Tibial nerve (tissue), 4 donors: ENCODE results near the gene SLC25A22. TPM values are rescaled to one million over a fixed set of nuclear protein-coding genes. Genes with fewer than 3 reads are reported as not detected.
A peak's percentile ranks its signal among the peaks of the same experiment; 100 is the strongest.

Experiments
- DNase-seq, 2 donors: peaks; one replicate each; pipeline ENCODE4 v3.0.0-alpha.2; 2019; ENCODE audit warnings: low spot score in 2 of 2
- H3K27ac ChIP-seq, 4 donors: fragments of 200-600 bp; sonication (generic) in 3 of 4; one replicate each; pipeline ENCODE4 v1.5.1; 2017 to 2019; ENCODE audit warnings: mild to moderate bottlenecking in 1 of 4
- H3K27me3 ChIP-seq, 2 donors: fragments of 200-600 bp; sonication (generic) in 1 of 2; one replicate each; pipeline versions ENCODE4 v1.5.1 to v1.6.0; 2017 to 2019
- H3K36me3 ChIP-seq, 3 donors: fragments of 200-600 bp; sonication (generic); one replicate each; pipeline ENCODE4 v1.5.1; 2018 to 2019
- H3K4me1 ChIP-seq, 4 donors: fragments of 200-600 bp; sonication (generic) in 3 of 4; one replicate each; pipeline ENCODE4 v1.5.1; 2017 to 2019
- H3K4me3 ChIP-seq, 4 donors: fragments of 200-600 bp; sonication (generic) in 3 of 4; one replicate each; pipeline ENCODE4 v1.5.1; 2017 to 2019; ENCODE audit warnings: mild to moderate bottlenecking in 1 of 4, moderate library complexity in 1 of 4
- H3K9me3 ChIP-seq, 4 donors: fragments of 200-600 bp; sonication (generic) in 3 of 4; one replicate each; pipeline ENCODE4 v1.5.1; 2017 to 2019
- EP300 ChIP-seq, 2 donors: sonication (generic); formaldehyde crosslinking; IDR thresholded peaks; one replicate each; pipeline ENCODE4 v1.6.1; 2017; ENCODE audit warnings: antibody characterized with exemption in 2 of 2, mild to moderate bottlenecking in 1 of 2
- POLR2A ChIP-seq, 2 donors: fragments of 450-650 bp; IDR thresholded peaks; one replicate each; pipeline ENCODE4 v1.6.1; 2017; ENCODE audit warnings: antibody characterized with exemption in 2 of 2, mild to moderate bottlenecking in 2 of 2, moderate library complexity in 2 of 2
- WGBS, 2 donors: methylation state at CpG; one replicate each; pipeline ENCODE4 v1.1.5; 2018; 5-methylcytosine and 5-hydroxymethylcytosine counted together
- total RNA-seq, 4 donors: library from RNA; depleted of rRNA; stranded (reverse); fragments of >200 nt; gene quantifications; one replicate each; pipeline ENCODE4 v1.1.0, GENCODE V29; 2016
- TF ChIP-seq, protein P1 (sequence below), 5 experiments: fragments of 200-600 bp in 3 of 5; fragments of 450-650 bp in 2 of 5; sonication (generic) in 3 of 5; IDR thresholded peaks; one replicate each; pipeline ENCODE4 v1.5.1; 2016 to 2019; ENCODE audit warnings: antibody characterized with exemption in 5 of 5, mild to moderate bottlenecking in 3 of 5, moderate library complexity in 2 of 5

SLC25A22 gene
- total RNA-seq, 4 donors from 2014 or later: 8.0 to 17.5 (median 10.0) TPM

DNA sequence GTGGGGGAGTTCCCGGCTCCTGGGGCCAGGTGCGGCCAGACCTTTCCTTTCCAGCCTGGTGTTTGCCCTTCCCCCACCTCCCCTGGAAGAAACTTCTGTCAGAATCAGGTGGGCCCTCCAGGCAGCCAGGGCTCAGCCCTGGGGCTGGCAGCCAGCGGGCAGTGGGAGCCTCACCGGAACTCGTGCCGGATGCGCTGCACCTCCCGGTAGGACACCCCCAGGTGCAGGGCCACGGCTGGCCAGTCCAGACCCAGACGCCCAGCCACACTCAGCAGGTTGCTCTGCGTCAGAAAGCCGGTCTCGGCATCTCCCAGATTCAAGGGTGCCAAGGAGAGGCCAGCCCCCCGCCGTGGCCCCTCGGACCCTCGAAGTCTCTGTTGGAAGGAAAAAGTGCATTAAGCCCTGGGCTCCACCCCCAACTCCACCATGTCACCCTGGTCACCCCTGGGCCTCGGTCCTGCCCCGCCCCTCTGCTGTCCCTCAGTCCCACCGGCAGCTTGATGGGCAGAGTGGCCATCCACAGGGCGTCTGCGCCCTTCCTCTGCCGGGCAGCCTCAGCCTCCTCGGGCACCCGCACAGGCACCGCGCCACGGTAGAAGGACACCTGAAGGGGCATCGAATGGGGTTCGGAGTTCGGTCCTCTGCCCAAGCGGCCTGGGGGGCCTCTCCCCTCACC, 1.7 kb upstream of the SLC25A22 start:
- TF ChIP-seq, protein P1, sequence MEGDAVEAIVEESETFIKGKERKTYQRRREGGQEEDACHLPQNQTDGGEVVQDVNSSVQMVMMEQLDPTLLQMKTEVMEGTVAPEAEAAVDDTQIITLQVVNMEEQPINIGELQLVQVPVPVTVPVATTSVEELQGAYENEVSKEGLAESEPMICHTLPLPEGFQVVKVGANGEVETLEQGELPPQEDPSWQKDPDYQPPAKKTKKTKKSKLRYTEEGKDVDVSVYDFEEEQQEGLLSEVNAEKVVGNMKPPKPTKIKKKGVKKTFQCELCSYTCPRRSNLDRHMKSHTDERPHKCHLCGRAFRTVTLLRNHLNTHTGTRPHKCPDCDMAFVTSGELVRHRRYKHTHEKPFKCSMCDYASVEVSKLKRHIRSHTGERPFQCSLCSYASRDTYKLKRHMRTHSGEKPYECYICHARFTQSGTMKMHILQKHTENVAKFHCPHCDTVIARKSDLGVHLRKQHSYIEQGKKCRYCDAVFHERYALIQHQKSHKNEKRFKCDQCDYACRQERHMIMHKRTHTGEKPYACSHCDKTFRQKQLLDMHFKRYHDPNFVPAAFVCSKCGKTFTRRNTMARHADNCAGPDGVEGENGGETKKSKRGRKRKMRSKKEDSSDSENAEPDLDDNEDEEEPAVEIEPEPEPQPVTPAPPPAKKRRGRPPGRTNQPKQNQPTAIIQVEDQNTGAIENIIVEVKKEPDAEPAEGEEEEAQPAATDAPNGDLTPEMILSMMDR (IDR thresholded peaks at IDR 0.05): no peak
- no peak for TF ChIP-seq EP300 (IDR thresholded peaks at IDR 0.05)
- peaks cover 0 to 44% (median 30%) of the 10 kb centered on the region in 4 donors for H3K4me1 ChIP-seq
- WGBS, 2 donors: 92 to 93% methylated on average over 22 to 32 of the region's 32 CpGs
- DNase-seq: no peak
- H3K27ac ChIP-seq: no peak overlapping the region
- H3K27me3 ChIP-seq: no peaks in the 10 kb centered on the region
- no peak overlapping the region for H3K4me3 ChIP-seq
- no peaks in the 10 kb centered on the region for H3K9me3 ChIP-seq
- peaks cover 0 to 46% (median 0%) of the 10 kb centered on the region in 3 donors for H3K36me3 ChIP-seq

DNA sequence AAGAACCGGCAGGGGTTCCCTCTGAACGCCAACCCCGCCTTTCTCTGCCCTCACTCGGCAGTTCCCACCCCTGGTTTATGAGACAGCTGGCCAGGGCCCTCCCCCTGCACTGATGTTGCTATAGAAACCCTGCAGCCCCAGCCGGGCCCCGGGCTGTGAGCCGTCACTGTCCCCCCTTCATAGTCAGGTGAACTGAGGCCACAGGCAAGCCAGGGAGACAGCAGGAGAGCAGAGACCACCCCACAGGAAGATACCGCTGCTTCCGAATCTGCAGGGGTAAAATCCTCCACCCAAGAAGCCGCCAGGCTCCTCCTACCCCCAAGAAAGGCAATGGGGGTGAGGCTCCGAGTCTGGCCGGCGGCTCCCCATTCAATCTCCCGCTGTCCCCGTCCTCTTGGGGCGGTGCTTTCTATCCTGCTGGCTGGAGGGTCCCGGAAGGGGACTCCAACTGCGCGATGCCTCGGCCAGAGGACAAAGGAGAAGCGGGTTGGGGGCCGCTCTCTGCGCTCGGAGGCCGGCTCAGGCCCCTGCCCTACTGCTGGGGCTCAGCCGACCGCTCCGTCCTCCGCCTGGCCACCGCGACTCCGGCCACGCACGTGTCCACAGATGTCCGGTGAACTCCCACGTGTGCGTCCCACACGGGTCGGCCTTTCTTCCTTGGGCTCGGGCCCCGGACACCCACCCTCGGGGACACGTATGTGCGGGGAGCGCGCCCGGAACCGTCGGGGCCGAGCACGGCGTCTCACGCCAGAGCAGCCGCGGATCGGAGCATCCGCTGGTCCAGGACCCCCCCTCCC, 587 bp downstream of the SLC25A22 start:
- H3K9me3 ChIP-seq: no peaks in the 10 kb centered on the region
- H3K27ac ChIP-seq: peak overlapping the region; percentile 52 to 91 (median 84)
- no peaks in the 10 kb centered on the region for H3K27me3 ChIP-seq
- DNase-seq: peak; percentile 48 to 66
- WGBS, 2 donors: 0% methylated on average over 11 to 21 of the region's 57 CpGs
- H3K4me3 ChIP-seq: peak overlapping the region; percentile 66 to 94 (median 81)
- TF ChIP-seq POLR2A (IDR thresholded peaks at IDR 0.05) (no peak), EP300 (IDR thresholded peaks at IDR 0.05) (peak in 1 of 2 donors; percentile 40)
- peaks cover 0 to 60% (median 0%) of the 10 kb centered on the region in 3 donors for H3K36me3 ChIP-seq
- H3K4me1 ChIP-seq: peaks cover 0 to 32% (median 22%) of the 10 kb centered on the region in 4 donors

DNA sequence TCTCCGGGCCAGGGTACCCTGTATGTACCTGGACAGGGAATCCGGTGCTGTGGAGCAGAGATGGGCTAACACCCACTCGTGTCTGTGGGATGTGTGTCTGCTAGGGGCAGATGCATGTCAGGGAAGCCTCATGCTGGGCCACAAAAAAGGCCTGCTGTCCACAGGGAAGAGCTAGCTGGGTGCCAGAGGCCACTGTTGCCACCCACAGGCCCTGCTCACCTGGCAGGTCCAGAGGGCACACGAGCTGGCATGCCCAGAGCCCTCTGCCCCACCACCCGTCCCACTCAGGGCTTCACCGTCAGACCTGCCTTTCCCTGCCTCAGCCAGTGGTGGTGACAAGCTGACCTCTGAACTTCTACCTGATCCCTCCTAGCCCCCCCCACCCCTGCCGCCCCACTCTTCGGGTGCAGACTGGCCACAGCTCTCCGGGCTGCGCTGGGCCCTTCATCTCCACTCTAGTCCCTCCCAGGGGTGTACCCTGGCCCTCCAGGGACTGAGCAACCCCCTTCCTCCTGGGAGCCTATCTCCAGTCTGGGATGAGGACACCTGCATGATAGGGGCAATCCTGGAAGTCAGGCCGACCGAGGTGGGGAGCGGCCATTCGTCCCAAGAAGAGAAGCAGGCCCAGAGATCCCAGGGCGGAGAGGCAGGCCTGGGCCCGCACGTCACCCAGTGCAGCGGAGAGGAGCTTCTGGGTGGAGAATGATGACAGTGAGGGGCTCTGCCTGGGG, 1.4 kb downstream of the SLC25A22 start:
- H3K4me3 ChIP-seq: peak overlapping the region; percentile 66 to 94 (median 81)
- TF ChIP-seq, protein P1 (IDR thresholded peaks at IDR 0.05): no peak
- no peak for TF ChIP-seq EP300 (IDR thresholded peaks at IDR 0.05)
- no peak for TF ChIP-seq POLR2A (IDR thresholded peaks at IDR 0.05)
- H3K27ac ChIP-seq: peak overlapping the region; percentile 52 to 91 (median 84)
- no peaks in the 10 kb centered on the region for H3K9me3 ChIP-seq
- DNase-seq: no peak
- peaks cover 0 to 32% (median 22%) of the 10 kb centered on the region in 4 donors for H3K4me1 ChIP-seq
- peaks cover 0 to 60% (median 0%) of the 10 kb centered on the region in 3 donors for H3K36me3 ChIP-seq
- H3K27me3 ChIP-seq: no peaks in the 10 kb centered on the region
- 13 to 17% methylated on average over 11 to 18 of the region's 18 CpGs for WGBS, 2 donors

DNA sequence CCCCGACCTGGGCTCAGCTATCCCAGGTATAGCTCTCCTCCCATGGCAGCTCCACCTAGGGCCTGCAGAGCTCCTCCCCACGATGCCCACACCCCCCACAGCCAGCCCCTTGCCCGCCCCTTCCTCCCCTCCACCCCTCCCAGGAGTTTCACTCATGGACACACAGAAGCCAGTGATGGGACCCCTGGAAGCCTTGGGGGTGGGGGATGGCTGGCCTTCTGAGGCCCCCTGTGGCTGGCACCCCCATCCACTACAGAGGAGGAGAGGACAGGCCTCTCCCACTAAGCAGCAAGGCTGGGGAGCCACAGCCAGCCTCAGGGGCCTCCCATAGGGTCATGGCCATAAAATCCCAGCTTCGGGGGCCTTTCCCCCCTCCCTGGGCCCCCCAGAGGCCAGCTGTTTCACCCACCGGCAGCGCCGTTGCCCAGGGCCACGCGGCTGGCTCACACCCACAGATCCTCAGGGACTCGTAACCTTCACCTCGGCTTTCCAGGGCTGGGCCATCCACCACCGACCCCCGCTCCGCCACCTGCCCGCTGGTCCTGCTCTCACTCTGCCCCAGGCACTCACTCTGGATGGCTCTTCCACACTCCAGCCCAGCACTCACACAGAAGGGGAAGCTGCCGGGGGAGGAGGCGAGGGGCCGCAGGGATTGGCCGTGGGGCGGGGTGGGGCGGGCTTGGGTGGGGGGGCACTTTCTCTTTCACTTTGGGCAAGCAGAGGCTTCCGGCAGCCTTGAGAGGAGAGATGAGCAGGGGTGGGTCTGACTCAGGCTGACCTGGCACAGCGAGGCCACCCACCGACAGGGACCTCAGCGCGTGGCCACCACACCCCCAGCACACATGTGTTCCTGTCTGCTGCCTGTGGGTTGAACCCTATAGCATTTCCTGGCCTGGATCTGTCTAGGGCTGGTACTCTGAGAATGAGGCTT, 2.2 kb downstream of the SLC25A22 start:
- H3K4me1 ChIP-seq: peaks cover 0 to 33% (median 22%) of the 10 kb centered on the region in 4 donors
- H3K4me3 ChIP-seq: peak overlapping the region; percentile 66 to 94 (median 81)
- peaks cover 0 to 59% (median 0%) of the 10 kb centered on the region in 3 donors for H3K36me3 ChIP-seq
- 3 to 7% methylated on average over 12 to 14 of the region's 26 CpGs for WGBS, 2 donors
- no peaks in the 10 kb centered on the region for H3K9me3 ChIP-seq
- TF ChIP-seq POLR2A (IDR thresholded peaks at IDR 0.05): peak in 1 of 2 donors; percentile 33
- TF ChIP-seq, protein P1 (IDR thresholded peaks at IDR 0.05): no peak
- TF ChIP-seq EP300 (IDR thresholded peaks at IDR 0.05): peak in 1 of 2 donors; percentile 41
- peaks cover 0 to 2% of the 10 kb centered on the region in 2 donors for H3K27me3 ChIP-seq
- peak overlapping the region; percentile 52 to 91 (median 84) for H3K27ac ChIP-seq
- peak; percentile 55 to 57 for DNase-seq
